Jurkat, Clone E6-1 (cell line): Measurements from ENCODE around the gene TBL1XR1.
A peak's percentile ranks its signal among the peaks of the same experiment; 100 is the strongest.
"Not testable (repeated sequence)": the region's sequence is repeated elsewhere in the genome, so short reads cannot be mapped to it uniquely, and the experiment has no call there.

ENCODE experiments used
- DNase-seq: peaks from one replicate; pipeline ENCODE4 v3.0.0-alpha.2; 2011; ENCODE audit warnings: low read depth, low spot score
- H3K4me3 ChIP-seq: 2 replicates; pipeline ENCODE4 v1.5.1; 2011; ENCODE audit warnings: mild to moderate bottlenecking, low read length, control low read depth, moderate library complexity

Gene TBL1XR1

GRCh38 chr3:177190184-177190583 is 7.1 kb downstream of the TBL1XR1 start:
- H3K4me3 ChIP-seq, DNase-seq: not testable (repeated sequence)

DNA sequence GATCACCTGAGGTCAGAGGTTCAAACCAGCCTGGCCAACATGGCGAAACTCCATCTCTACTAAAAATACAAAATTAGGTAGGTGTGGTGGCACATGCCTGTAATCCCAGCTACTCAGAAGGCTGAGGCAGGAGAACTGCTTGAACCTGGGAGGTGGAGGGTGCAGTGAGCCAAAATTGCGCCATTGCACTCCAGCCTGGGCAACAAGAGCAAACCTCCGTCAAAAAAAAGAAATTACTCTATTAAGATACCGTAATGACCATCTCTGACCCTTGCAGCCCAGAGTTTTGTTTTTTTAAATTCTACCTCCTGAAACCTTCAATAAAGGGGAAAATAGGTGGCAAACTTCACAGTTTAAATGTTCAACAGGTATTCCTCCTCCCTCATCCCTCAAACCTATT is 9.0 kb downstream of the TBL1XR1 start:
- DNase-seq, H3K4me3 ChIP-seq: not testable (repeated sequence)

DNA sequence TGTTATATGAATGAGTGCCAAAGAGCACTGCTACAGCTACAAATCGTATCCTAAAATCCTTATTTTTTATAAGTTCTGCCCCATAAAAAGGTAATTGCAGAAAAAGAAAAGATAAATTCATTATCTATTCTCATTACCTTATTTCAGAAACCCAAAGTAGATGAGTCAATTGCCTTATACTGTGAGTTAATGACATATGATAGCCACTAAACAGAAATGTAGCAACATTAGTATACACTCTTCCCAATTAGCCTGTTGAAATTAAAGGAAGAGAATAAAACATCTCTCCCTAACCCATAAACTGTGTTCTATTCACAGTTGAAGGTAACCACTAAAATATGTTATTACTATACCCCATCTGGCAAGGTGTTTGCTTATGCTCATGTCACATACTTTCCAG is 11.0 kb downstream of the TBL1XR1 start:
- no peak for DNase-seq
- H3K4me3 ChIP-seq, result no peak overlapping the region

DNA sequence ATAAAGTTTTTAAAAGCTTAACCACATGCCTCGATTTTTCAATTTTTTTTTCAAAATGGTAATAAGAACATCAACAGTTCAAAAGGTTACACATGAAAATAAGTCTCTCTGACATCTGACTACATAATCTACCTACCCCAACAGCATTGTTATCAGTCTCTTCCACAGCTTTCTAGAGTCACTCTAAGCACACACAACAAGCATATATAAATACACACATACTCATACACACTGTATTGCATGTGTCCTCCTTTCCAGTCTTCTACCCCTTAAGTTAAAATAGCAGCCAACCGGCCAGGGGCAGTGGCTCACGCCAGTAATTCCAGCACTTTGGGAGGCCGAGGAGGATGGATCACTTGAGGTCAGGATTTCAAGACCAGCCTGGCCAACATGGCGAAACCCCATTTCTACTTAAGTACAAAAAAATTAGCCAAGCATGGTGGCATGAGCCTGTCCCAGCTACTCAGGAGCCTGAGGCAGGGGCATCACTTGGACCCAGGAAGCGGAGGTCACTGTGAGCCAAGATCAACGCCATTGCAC is 12.2 kb downstream of the TBL1XR1 start:
- DNase-seq, result no peak
- H3K4me3 ChIP-seq, result no peak overlapping the region

GRCh38 chr3:177184602-177185001 is 12.7 kb downstream of the TBL1XR1 start:
- not testable (repeated sequence) for H3K4me3 ChIP-seq, DNase-seq

- no peak overlapping the region for H3K4me3 ChIP-seq
- no peak for DNase-seq
Observed at GRCh38 chr3:177182352-177182751, 14.9 kb downstream of the TBL1XR1 start.

DNA sequence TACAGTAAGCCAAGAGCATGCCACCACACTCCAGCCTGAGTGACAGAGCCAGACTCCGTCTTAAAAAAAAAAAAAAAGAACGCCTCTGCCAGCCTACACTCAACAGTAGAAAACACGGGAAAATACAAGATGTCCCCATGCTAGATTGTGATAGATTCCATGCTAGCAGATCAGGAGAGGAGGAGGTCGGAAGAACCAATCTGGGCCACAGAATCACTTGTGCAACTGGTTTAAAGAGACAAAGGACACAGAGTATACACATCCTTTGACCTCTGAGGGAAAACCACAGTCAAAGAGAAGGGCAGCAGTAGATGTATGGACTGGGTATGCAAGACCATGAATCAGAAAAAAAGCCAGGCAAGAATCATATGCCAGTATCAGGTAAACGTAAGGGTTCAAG is 15.9 kb downstream of the TBL1XR1 start:
- no peak for DNase-seq
- H3K4me3 ChIP-seq, result no peak overlapping the region

DNA sequence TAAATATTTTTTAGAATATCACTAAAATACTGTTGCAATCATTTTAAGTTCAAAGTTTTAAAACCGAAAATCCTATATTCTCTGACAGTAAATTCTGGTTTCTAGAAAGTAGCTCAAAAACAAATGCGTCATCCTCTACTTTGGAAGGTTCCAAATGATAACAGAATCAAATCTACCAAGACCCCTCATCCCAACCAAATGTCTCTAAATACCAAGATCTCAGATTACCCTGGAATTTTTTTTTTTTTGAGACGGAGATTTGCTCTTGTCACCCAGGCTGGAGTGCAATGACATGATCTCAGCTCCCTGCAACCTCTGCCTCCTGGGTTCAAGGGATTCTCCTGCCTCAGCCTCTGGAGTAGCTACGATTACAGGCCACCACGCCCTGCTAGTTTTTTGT is 16.8 kb downstream of the TBL1XR1 start:
- DNase-seq, result no peak

GRCh38 chr3:177179281-177180067 is 17.8 kb downstream of the TBL1XR1 start:
- DNase-seq, result no peak
- H3K4me3 ChIP-seq, result no peak overlapping the region

More for the DNA sequence above, 16.8 kb downstream of the TBL1XR1 start:
- H3K4me3 ChIP-seq, result no peak overlapping the region

DNA sequence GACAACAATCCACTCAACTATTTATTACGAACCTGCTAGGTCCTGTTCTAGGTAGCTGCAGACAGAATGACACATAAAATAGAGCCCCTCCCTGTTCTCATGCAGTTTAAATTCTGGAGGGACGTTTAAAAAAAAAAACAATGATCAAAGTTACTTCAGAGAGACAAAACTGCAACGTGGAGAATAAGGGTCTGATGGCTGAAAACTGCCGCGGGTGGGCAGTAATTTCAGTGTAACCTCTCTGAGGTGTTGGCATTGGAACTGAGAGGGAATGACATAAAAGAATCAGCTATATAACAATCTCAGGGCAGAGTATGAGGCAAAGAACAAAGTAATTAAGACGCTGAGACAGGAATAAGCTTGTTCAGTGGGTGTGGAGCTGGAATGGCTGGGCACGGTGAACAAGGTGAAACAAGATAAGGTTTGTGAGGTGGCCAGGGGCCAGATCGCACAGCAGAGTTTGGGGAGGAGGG is 19.5 kb downstream of the TBL1XR1 start:
- DNase-seq, result no peak

GRCh38 chr3:177174607-177175170 is 22.6 kb downstream of the TBL1XR1 start:
- no peak overlapping the region for H3K4me3 ChIP-seq
- DNase-seq, result no peak

More for the DNA sequence above, 19.5 kb downstream of the TBL1XR1 start:
- H3K4me3 ChIP-seq, result no peak overlapping the region

DNA sequence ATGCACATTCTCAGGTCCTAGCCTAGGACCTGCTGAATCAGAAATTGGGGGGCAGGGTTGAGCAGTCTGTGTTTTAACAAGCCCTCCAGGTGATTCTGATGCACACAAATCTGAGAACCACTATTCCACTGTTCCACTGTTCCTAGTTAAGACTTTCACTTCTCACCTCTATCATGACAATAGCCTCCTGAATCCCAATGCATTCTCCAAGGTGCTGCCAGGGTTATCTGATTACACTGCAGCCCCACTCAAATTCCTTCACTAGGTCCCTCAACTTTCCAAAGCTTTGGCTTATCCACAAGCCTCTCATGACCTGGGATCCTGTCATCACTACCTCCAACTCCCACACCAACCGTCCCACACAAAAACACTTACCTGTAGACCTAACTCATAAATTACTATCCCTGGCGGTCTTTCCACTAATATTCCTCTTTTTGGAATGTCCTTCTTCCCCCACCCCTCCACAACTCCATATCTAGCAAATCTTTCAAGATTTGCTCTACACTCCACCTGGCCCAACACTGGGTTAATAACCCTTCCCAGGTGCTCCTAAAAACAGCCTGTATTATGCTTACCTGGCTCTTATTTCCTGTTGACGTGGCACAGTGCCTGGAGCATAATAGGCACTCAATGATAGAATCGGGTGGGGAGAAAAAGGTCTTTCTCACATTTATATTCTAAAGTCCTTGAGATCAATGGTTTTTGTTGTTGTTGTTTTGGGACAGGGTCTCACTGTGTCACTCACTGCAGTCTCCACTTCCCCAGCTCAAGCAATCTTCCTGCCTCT is 27.2 kb downstream of the TBL1XR1 start:
- no peak overlapping the region for H3K4me3 ChIP-seq
- DNase-seq, result no peak

GRCh38 chr3:177168431-177168830 is 28.9 kb downstream of the TBL1XR1 start:
- DNase-seq, result no peak
- no peak overlapping the region for H3K4me3 ChIP-seq

DNA sequence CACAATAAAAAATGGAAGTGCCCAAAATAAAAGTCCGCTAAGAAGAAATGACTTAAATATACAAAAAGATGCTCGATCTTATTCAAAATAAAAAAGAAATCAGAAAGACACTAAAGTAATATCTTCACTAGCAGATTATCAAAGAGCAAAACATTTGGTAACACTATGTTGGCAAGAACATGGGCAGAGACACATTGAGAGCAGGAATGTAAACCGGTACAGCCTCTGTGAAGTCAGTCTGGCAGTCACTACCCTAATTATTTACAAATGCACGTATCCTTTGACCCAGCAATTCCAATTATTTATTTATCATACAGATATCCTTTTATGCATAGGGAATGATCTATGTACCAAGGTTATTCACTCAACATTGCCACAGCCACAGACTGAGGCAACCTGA is 34.5 kb downstream of the TBL1XR1 start:
- DNase-seq, result no peak
- no peak overlapping the region for H3K4me3 ChIP-seq

- DNase-seq, H3K4me3 ChIP-seq: not testable (repeated sequence)
Observed at GRCh38 chr3:177161603-177162002, 35.7 kb downstream of the TBL1XR1 start.

DNA sequence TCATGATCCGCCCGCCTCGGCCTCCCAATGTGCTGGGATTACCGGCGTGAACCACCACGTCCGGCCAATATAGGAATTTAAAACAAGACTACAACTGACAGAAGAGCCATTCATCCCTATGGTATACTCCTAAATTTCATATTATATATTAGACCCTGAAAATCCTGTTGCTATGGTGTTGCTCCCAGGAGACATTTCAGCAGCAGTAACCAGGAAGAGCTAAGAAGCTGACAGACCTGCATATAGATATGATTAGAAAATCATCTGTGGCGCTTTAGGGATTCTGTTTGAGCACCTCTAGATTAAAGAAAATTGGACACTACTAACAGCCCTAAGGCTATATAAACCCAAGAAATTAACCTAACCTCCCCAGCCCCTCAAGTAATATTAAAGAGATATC is 38.8 kb downstream of the TBL1XR1 start:
- DNase-seq, result no peak
- no peak overlapping the region for H3K4me3 ChIP-seq

DNA sequence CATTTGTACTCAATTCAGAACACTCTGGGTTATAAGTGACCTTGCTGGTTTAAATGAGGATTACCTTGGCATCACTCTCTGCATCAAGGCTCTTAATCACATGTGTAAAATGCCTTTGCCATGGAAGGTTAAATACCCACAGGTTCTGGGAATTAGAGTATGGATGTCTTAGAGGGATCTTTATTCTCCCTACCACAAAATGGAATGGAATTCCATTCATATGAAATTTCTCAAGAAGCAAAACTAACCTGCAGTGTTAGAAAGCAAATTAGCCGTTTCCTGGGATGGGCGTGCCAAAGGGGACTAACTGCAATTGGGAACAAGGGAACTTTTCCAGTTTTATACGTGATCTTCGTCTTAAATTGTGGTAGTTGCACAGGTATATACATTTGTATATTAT is 39.8 kb downstream of the TBL1XR1 start:
- no peak overlapping the region for H3K4me3 ChIP-seq
- DNase-seq, result no peak

DNA sequence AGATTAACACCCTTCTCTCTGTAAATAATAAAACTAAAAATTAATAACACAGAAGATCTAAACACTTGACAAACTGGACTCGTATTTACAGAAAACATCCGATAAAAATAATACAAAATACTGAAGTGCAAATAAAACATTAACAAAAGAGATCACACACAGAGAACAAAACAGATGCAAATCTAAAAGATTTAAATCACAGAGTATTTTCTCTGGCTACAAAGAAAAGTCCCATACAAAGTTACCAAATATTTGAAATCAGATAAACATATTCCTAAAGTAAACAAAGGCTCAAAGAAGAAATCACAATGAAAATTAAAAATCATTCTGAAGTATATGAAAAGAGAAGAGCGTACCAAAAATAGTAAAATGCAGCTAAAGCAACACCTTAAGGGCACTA is 42.5 kb downstream of the TBL1XR1 start:
- no peak overlapping the region for H3K4me3 ChIP-seq
- DNase-seq, result no peak

- H3K4me3 ChIP-seq, result no peak overlapping the region
- DNase-seq, result peak; percentile 33
Observed at GRCh38 chr3:177150970-177151627, 46.2 kb downstream of the TBL1XR1 start.
